Neutrophil (primary cell): ENCODE results near the gene FUT8.
"Not testable (repeated sequence)": the region's sequence is repeated elsewhere in the genome, so short reads cannot be mapped to it uniquely, and the experiment has no call there.

Source experiments
- H3K27ac ChIP-seq: fragments of 200-600 bp; sonication (generic); 2 replicates; pipeline ENCODE4 v1.5.1; 2016; ENCODE audit warnings: mild to moderate bottlenecking, moderate library complexity
- H3K27me3 ChIP-seq: fragments of 200-600 bp; sonication (generic); 2 replicates; pipeline ENCODE4 v1.6.0; 2016; ENCODE audit warnings: mild to moderate bottlenecking
- H3K36me3 ChIP-seq: fragments of 200-600 bp; sonication (generic); 2 replicates; pipeline ENCODE4 v1.5.1; 2017
- H3K4me1 ChIP-seq, 2 experiments: fragments of 200-600 bp in 1 of 2; sonication (generic) in 1 of 2; 1 replicate in 1 of 2; 2 replicates in 1 of 2; pipeline versions ENCODE4 v1.5.1 to v1.6.1; 2013 to 2016; ENCODE audit warnings: low read depth in 1 of 2, low read length in 1 of 2, mild to moderate bottlenecking in 1 of 2, moderate library complexity in 1 of 2; ENCODE audit not compliant: control insufficient read depth in 1 of 2, insufficient read depth in 1 of 2
- H3K4me3 ChIP-seq, 2 experiments: fragments of 200-600 bp in 1 of 2; sonication (generic) in 1 of 2; 1 replicate in 1 of 2; 2 replicates in 1 of 2; pipeline ENCODE4 v1.5.1; 2013 to 2016; ENCODE audit warnings: low read depth in 1 of 2, low read length in 1 of 2, mild to moderate bottlenecking in 1 of 2, moderate library complexity in 1 of 2
- H3K9me3 ChIP-seq: fragments of 200-600 bp; sonication (generic); 2 replicates; pipeline ENCODE4 v1.5.1; 2016
- CTCF ChIP-seq: fragments of 200-600 bp; sonication (generic); IDR thresholded peaks from 2 replicates; pipeline ENCODE4 v1.5.1; 2016; ENCODE audit warnings: antibody characterized with exemption

Gene FUT8

GRCh38 chr14:65453807-65454480 is 41.4 kb downstream of the FUT8 start:
- no peaks in the 10 kb centered on the region for H3K4me1 ChIP-seq
- H3K36me3 ChIP-seq, result no peaks in the 10 kb centered on the region
- H3K27ac ChIP-seq, result no peak overlapping the region
- H3K9me3 ChIP-seq, result no peaks in the 10 kb centered on the region
- TF ChIP-seq CTCF, result no peak
- no peak overlapping the region for H3K4me3 ChIP-seq
- H3K27me3 ChIP-seq, result no peaks in the 10 kb centered on the region

- no peak overlapping the region for H3K27ac ChIP-seq
- no peak for TF ChIP-seq CTCF
- no peaks in the 10 kb centered on the region for H3K4me1 ChIP-seq
- H3K27me3 ChIP-seq, result no peaks in the 10 kb centered on the region
- H3K36me3 ChIP-seq, result no peaks in the 10 kb centered on the region
- H3K4me3 ChIP-seq, result no peak overlapping the region
- no peaks in the 10 kb centered on the region for H3K9me3 ChIP-seq
These were observed 43.7 kb downstream of the FUT8 start for GRCh38 chr14:65456247-65456646.

- H3K4me1 ChIP-seq, result no peaks in the 10 kb centered on the region
- H3K27me3 ChIP-seq, result no peaks in the 10 kb centered on the region
- no peak for TF ChIP-seq CTCF
- no peak overlapping the region for H3K27ac ChIP-seq
- no peaks in the 10 kb centered on the region for H3K9me3 ChIP-seq
- no peaks in the 10 kb centered on the region for H3K36me3 ChIP-seq
- H3K4me3 ChIP-seq, result no peak overlapping the region
These were observed 49.2 kb downstream of the FUT8 start for GRCh38 chr14:65461730-65462129.

- H3K4me3 ChIP-seq, result no peak overlapping the region
- TF ChIP-seq CTCF, result no peak
- H3K9me3 ChIP-seq, result no peaks in the 10 kb centered on the region
- no peaks in the 10 kb centered on the region for H3K27me3 ChIP-seq
- H3K4me1 ChIP-seq, result no peaks in the 10 kb centered on the region
- no peak overlapping the region for H3K27ac ChIP-seq
- no peaks in the 10 kb centered on the region for H3K36me3 ChIP-seq
These were observed 49.9 kb downstream of the FUT8 start for GRCh38 chr14:65462411-65462810.

- no peak for TF ChIP-seq CTCF
- Histone ChIP-seq H3K4me3 (no peak overlapping the region), H3K36me3 (no peaks in the 10 kb centered on the region), H3K4me1 (no peaks in the 10 kb centered on the region), H3K27ac (no peak overlapping the region), H3K9me3 (no peaks in the 10 kb centered on the region), H3K27me3 (no peaks in the 10 kb centered on the region)
These were observed 53.1 kb downstream of the FUT8 start for GRCh38 chr14:65465584-65465983.

GRCh38 chr14:65467926-65468325 is 55.4 kb downstream of the FUT8 start:
- not testable (repeated sequence) for H3K36me3 ChIP-seq, H3K27ac ChIP-seq, H3K4me1 ChIP-seq, H3K27me3 ChIP-seq, H3K4me3 ChIP-seq, H3K9me3 ChIP-seq
